Mammary microvascular endothelial cell (primary cell): ENCODE measurements around the gene MINAR2. TPM values are rescaled to one million over a fixed set of nuclear protein-coding genes. Genes with fewer than 3 reads are reported as not detected.

Source experiments
- total RNA-seq: library from RNA; depleted of rRNA; stranded (reverse); fragments of >200 nt; gene quantifications from 2 replicates; pipeline ENCODE4 v1.2.3, GENCODE V29; 2015

Gene MINAR2
- total RNA-seq = not detected in 2 replicates

GRCh38 chr5:129747572-129748407 lies at the start of gene MINAR2:
Gene MINAR2 (plus strand): TSS chr5:129748094. CDS start chr5:129748191, 97 bp downstream.

Other genes with a start within 250 kb of the MINAR2 start
- gene CHSY3, start 156.4 kb downstream of the MINAR2 start, total RNA-seq = 1.2 TPM in 2 replicates